Panc1 (cell line): ENCODE data around the gene CIB4. TPM values are rescaled to one million over a fixed set of nuclear protein-coding genes. Genes with fewer than 3 reads are reported as not detected.

Experiments used
- ATAC-seq: fragments of 200-7000 bp; cut with Tn5 transposase; 2 replicates; pipeline ENCODE4 v1.9.1; 2020; ENCODE audit warnings: mild to moderate bottlenecking, moderate library complexity
- BruUV-seq: library from RNA; stranded (reverse); fragments of 400-500 nt; replicated peaks from 2 replicates; lab custom pipeline; 2021; lab: Mats Ljungman, UMichigan
- CTCF ChIA-PET: fragments of 300-600 bp; sonication (Branson Sonifier 250); formaldehyde crosslinking; loops from one replicate; lab custom pipeline; 2022; ENCODE audit warnings: antibody characterized with exemption; lab: Charles Lee
- POLR2A ChIA-PET: fragments of 300-600 bp; sonication (Branson Sonifier 250); formaldehyde crosslinking; loops from one replicate; lab custom pipeline; 2022; ENCODE audit warnings: antibody characterized with exemption; lab: Charles Lee
- DNase-seq: peaks from one replicate; pipeline ENCODE4 v3.0.0-alpha.2; 2010; ENCODE audit warnings: low read depth, low spot score
- H3K27ac ChIP-seq: 2 replicates; pipeline ENCODE4 v1.5.1; 2011; ENCODE audit warnings: mild to moderate bottlenecking, low read length, inconsistent platforms
- H3K27me3 ChIP-seq: fragments of 200-500 bp; sonication (Bioruptor generic); 2 replicates; pipeline ENCODE4 v1.6.0; 2014; ENCODE audit warnings: low read length, inconsistent platforms; ENCODE audit not compliant: control insufficient read depth, insufficient read depth
- H3K36me3 ChIP-seq: fragments of 200-500 bp; sonication (Bioruptor generic); 2 replicates; pipeline ENCODE4 v1.5.1; 2014; ENCODE audit warnings: inconsistent platforms, mild to moderate bottlenecking, low read length, moderate library complexity; ENCODE audit not compliant: control insufficient read depth, insufficient read depth
- H3K4me1 ChIP-seq: 2 replicates; pipeline ENCODE4 v1.5.1; 2011; ENCODE audit warnings: inconsistent platforms, mild to moderate bottlenecking, low read length, moderate library complexity; ENCODE audit not compliant: control insufficient read depth, insufficient read depth
- H3K4me3 ChIP-seq, 2 experiments: 2 replicates each; pipeline ENCODE4 v1.5.1; 2011 to 2012; ENCODE audit warnings: low read depth in 2 of 2, low read length in 2 of 2, mild to moderate bottlenecking in 2 of 2, inconsistent platforms in 1 of 2, moderate library complexity in 1 of 2
- H3K9me3 ChIP-seq: fragments of 200-500 bp; sonication (Bioruptor generic); 2 replicates; pipeline ENCODE4 v1.5.1; 2014; ENCODE audit warnings: low read depth, mild to moderate bottlenecking, inconsistent platforms, low read length, moderate library complexity; ENCODE audit not compliant: control insufficient read depth, insufficient read depth
- POLR2AphosphoS5 ChIP-seq: IDR thresholded peaks from 2 replicates; pipeline ENCODE4 v1.6.1; 2012; ENCODE audit warnings: mild to moderate bottlenecking, low read depth, low read length, moderate library complexity
- SIN3A ChIP-seq: IDR thresholded peaks from 2 replicates; pipeline ENCODE4 v1.6.1; 2012; ENCODE audit warnings: low read depth, mild to moderate bottlenecking, low read length, moderate library complexity, borderline replicate concordance; ENCODE audit not compliant: insufficient read depth
- TCF7L2 ChIP-seq: IDR thresholded peaks from 2 replicates; pipeline ENCODE4 v1.6.1; 2011; ENCODE audit warnings: mild to moderate bottlenecking, low read depth, low read length, inconsistent platforms
- in situ Hi-C: cut with HindIII; loops from 2 replicates; pipeline ENCODE4 v1.10.0; 2016; ENCODE audit warnings: low sequenced_read_pairs, low pct_unique_long_range_greater_than_20kb
- intact Hi-C: fragments of 100-400 bp; cut with micrococcal nuclease; formaldehyde crosslinking; loops from one replicate; pipeline ENCODE4 v1.10.0; 2022; ENCODE audit not compliant: unreplicated experiment
- total RNA-seq: library from RNA; stranded (reverse); gene quantifications from one replicate; pipeline ENCODE4 v1.2.1, GENCODE V29; 2021; ENCODE audit not compliant: unreplicated experiment
- TF ChIP-seq, protein P1 (sequence below), 2 experiments: IDR thresholded peaks; 2 replicates each; pipeline ENCODE4 v1.6.1; 2011 to 2012; ENCODE audit warnings: low read depth in 2 of 2, control low read depth in 1 of 2, low read length in 1 of 2, mild to moderate bottlenecking in 1 of 2, moderate library complexity in 1 of 2; ENCODE audit not compliant: insufficient read depth in 1 of 2
- TF ChIP-seq, protein P2 (sequence below): fragments of 450-650 bp; IDR thresholded peaks from 2 replicates; pipeline ENCODE4 v1.5.1; 2017; ENCODE audit warnings: mild to moderate bottlenecking

The CIB4 gene
- total RNA-seq, 1 experiment from 2014 or later, result 0.33 TPM

- H3K4me1 ChIP-seq, result no peaks in the 10 kb centered on the region; the same call in 1 of the 2 replicates
- in situ Hi-C loops, result no loop called here
- H3K9me3 ChIP-seq, result no peaks in the 10 kb centered on the region
- 0 out of 2 replicates have a peak, but pooled peaks cover 3% of the 10 kb centered on the region for H3K27me3 ChIP-seq
- H3K4me3 ChIP-seq, result no peak overlapping the region
- DNase-seq (no peak), ATAC-seq (no peak)
- ChIA-PET POLR2A (no interaction called here), CTCF (no interaction called here)
- TF ChIP-seq SIN3A (no peak), TCF7L2 (no peak), POLR2AphosphoS5 (no peak)
- TF ChIP-seq, protein P1, sequence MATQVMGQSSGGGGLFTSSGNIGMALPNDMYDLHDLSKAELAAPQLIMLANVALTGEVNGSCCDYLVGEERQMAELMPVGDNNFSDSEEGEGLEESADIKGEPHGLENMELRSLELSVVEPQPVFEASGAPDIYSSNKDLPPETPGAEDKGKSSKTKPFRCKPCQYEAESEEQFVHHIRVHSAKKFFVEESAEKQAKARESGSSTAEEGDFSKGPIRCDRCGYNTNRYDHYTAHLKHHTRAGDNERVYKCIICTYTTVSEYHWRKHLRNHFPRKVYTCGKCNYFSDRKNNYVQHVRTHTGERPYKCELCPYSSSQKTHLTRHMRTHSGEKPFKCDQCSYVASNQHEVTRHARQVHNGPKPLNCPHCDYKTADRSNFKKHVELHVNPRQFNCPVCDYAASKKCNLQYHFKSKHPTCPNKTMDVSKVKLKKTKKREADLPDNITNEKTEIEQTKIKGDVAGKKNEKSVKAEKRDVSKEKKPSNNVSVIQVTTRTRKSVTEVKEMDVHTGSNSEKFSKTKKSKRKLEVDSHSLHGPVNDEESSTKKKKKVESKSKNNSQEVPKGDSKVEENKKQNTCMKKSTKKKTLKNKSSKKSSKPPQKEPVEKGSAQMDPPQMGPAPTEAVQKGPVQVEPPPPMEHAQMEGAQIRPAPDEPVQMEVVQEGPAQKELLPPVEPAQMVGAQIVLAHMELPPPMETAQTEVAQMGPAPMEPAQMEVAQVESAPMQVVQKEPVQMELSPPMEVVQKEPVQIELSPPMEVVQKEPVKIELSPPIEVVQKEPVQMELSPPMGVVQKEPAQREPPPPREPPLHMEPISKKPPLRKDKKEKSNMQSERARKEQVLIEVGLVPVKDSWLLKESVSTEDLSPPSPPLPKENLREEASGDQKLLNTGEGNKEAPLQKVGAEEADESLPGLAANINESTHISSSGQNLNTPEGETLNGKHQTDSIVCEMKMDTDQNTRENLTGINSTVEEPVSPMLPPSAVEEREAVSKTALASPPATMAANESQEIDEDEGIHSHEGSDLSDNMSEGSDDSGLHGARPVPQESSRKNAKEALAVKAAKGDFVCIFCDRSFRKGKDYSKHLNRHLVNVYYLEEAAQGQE (IDR thresholded peaks at IDR 0.05; ENCODE audit: insufficient read depth in 1 of 2, low read depth in 2 of 2, low read length in 1 of 2), result no peak
- TF ChIP-seq, protein P2, sequence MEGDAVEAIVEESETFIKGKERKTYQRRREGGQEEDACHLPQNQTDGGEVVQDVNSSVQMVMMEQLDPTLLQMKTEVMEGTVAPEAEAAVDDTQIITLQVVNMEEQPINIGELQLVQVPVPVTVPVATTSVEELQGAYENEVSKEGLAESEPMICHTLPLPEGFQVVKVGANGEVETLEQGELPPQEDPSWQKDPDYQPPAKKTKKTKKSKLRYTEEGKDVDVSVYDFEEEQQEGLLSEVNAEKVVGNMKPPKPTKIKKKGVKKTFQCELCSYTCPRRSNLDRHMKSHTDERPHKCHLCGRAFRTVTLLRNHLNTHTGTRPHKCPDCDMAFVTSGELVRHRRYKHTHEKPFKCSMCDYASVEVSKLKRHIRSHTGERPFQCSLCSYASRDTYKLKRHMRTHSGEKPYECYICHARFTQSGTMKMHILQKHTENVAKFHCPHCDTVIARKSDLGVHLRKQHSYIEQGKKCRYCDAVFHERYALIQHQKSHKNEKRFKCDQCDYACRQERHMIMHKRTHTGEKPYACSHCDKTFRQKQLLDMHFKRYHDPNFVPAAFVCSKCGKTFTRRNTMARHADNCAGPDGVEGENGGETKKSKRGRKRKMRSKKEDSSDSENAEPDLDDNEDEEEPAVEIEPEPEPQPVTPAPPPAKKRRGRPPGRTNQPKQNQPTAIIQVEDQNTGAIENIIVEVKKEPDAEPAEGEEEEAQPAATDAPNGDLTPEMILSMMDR, result no peak
- no peak overlapping the region for H3K27ac ChIP-seq
- BruUV-seq, result no TSS peak
- intact Hi-C loops, result no loop called here
- no peaks in the 10 kb centered on the region for H3K36me3 ChIP-seq
Observed at GRCh38 chr2:26537069-26537825, 103.9 kb downstream of the CIB4 start.

- H3K27ac ChIP-seq, result no peak overlapping the region
- intact Hi-C loops, result no loop called here
- in situ Hi-C loops, result no loop called here
- H3K27me3 ChIP-seq, result 0 out of 2 replicates have a peak, but pooled peaks cover 1% of the 10 kb centered on the region
- ChIA-PET CTCF (no interaction called here), POLR2A (no interaction called here)
- H3K4me3 ChIP-seq, result no peak overlapping the region
- no peak for ATAC-seq
- no peaks in the 10 kb centered on the region for H3K9me3 ChIP-seq
- DNase-seq, result no peak
- TF ChIP-seq TCF7L2 (no peak), POLR2AphosphoS5 (no peak), SIN3A (no peak)
- TF ChIP-seq, protein P2, result no peak
- TF ChIP-seq, protein P1 (IDR thresholded peaks at IDR 0.05; ENCODE audit: insufficient read depth in 1 of 2, low read depth in 2 of 2, low read length in 1 of 2), result no peak
- no TSS peak for BruUV-seq
- no peaks in the 10 kb centered on the region; the same call in 1 of the 2 replicates for H3K4me1 ChIP-seq
- H3K36me3 ChIP-seq, result no peaks in the 10 kb centered on the region
Observed at GRCh38 chr2:26536371-26537068, 104.6 kb downstream of the CIB4 start.
